Natural killer cell (primary cell): ENCODE measurements around the gene NSFL1C. TPM values are rescaled to one million over a fixed set of nuclear protein-coding genes. Genes with fewer than 3 reads are reported as not detected.
A peak's percentile ranks its signal among the peaks of the same experiment; 100 is the strongest.

Source experiments
- ATAC-seq, 3 donors: fragments of 150-1000 bp in 2 of 3; fragments of 200-7000 bp in 1 of 3; cut with Tn5 transposase; 1 replicate in 1 of 3; 2 replicates in 2 of 3; pipeline ENCODE4 v1.10.0; 2021; ENCODE audit warnings: mild to moderate bottlenecking in 2 of 3, moderate library complexity in 2 of 3
- DNase-seq, 2 donors: peaks; one replicate each; pipeline versions ENCODE4 v3.0.0 to v3.0.0-alpha.2; 2013 to 2021; ENCODE audit warnings: mixed read lengths in 1 of 2
- H3K27ac ChIP-seq: one replicate; pipeline ENCODE4 v1.5.1; 2013; ENCODE audit warnings: mild to moderate bottlenecking, low read length
- H3K27me3 ChIP-seq: one replicate; pipeline ENCODE4 v1.6.1; 2013; ENCODE audit warnings: low read length; ENCODE audit not compliant: control insufficient read depth, insufficient read depth
- H3K36me3 ChIP-seq: one replicate; pipeline ENCODE4 v1.6.1; 2013; ENCODE audit warnings: low read length; ENCODE audit not compliant: control insufficient read depth, insufficient read depth
- H3K4me1 ChIP-seq: one replicate; pipeline ENCODE4 v1.6.1; 2013; ENCODE audit warnings: low read length; ENCODE audit not compliant: control insufficient read depth, insufficient read depth
- H3K4me3 ChIP-seq: one replicate; pipeline ENCODE4 v1.5.1; 2013; ENCODE audit warnings: low read length
- H3K9me3 ChIP-seq: one replicate; pipeline ENCODE4 v1.6.1; 2013; ENCODE audit warnings: low read length; ENCODE audit not compliant: control insufficient read depth, insufficient read depth
- H3K27ac Mint-ChIP-seq, 2 donors: one replicate each; pipeline ENCODE4 v1.8.0; 2022; ENCODE audit warnings: mild to moderate bottlenecking in 2 of 2, mixed read lengths in 2 of 2, moderate library complexity in 1 of 2
- H3K27me3 Mint-ChIP-seq, 2 donors: one replicate each; pipeline ENCODE4 v1.8.0; 2022; ENCODE audit warnings: low read depth in 2 of 2, mixed read lengths in 2 of 2
- H3K36me3 Mint-ChIP-seq: one replicate; pipeline ENCODE4 v1.8.0; 2022; ENCODE audit warnings: mixed read lengths
- H3K4me1 Mint-ChIP-seq, 2 donors: one replicate each; pipeline ENCODE4 v1.8.0; 2022; ENCODE audit warnings: mixed read lengths in 2 of 2
- H3K4me3 Mint-ChIP-seq: one replicate; pipeline ENCODE4 v1.8.0; 2022; ENCODE audit warnings: mild to moderate bottlenecking, moderate library complexity, mixed read lengths
- H3K9me3 Mint-ChIP-seq, 2 donors: one replicate each; pipeline ENCODE4 v1.8.0; 2022; ENCODE audit warnings: mixed read lengths in 2 of 2
- WGBS: methylation state at CpG from one replicate; pipeline ENCODE4 v1.1.7; 2013; ENCODE audit warnings: missing lambda C conversion rate; ENCODE audit not compliant: insufficient coverage; 5-methylcytosine and 5-hydroxymethylcytosine counted together
- intact Hi-C: fragments of 100-400 bp; cut with micrococcal nuclease; formaldehyde crosslinking; loops from one replicate; pipeline ENCODE4 v1.14.2; 2022
- total RNA-seq, 4 donors: library from RNA; stranded (reverse); fragments of 120-200 nt in 1 of 4; gene quantifications; one replicate each; pipeline versions ENCODE4 v1.2.3 to v1.2.4, GENCODE V29; 2013 to 2022
- TF ChIP-seq, protein P1 (sequence below): fragments of 200-600 bp; IDR thresholded peaks from one replicate; pipeline ENCODE4 v1.8.0; 2022; ENCODE audit warnings: antibody characterized with exemption

Gene NSFL1C
- total RNA-seq, 3 donors from 2014 or later (not counting 1 experiment from before 2014, with no cell fraction given) = 53.9 to 69.0 (median 66.2) TPM

DNA sequence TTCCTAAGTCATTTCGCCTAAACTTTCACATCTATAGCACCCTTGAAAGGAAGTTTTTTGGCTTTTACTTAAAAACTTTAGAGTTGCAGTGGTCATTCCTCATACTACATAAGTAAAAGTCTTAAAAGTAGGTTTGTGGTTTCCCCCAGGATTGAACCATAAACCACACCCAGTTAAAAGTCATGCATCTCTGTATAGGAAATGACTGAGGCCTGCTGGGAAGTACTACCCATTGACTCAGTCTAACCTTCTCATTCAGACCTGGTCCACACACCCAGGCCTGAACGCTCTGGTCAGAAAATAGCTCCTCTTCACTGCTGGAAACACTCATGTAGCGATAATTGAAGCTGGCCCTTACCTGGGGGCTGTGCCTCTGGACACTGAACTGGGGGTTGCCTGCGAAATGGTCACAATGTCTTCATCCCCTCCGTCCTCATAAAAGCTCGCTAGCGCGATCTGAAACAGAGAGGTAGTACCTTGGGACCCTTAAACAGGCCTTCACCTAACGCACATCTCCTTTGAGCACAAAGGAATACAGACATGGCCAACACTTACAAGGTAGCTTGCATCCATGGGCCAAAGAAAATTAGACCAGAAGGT lies 2.6 kb downstream of the NSFL1C start:
- TF ChIP-seq, protein P1, sequence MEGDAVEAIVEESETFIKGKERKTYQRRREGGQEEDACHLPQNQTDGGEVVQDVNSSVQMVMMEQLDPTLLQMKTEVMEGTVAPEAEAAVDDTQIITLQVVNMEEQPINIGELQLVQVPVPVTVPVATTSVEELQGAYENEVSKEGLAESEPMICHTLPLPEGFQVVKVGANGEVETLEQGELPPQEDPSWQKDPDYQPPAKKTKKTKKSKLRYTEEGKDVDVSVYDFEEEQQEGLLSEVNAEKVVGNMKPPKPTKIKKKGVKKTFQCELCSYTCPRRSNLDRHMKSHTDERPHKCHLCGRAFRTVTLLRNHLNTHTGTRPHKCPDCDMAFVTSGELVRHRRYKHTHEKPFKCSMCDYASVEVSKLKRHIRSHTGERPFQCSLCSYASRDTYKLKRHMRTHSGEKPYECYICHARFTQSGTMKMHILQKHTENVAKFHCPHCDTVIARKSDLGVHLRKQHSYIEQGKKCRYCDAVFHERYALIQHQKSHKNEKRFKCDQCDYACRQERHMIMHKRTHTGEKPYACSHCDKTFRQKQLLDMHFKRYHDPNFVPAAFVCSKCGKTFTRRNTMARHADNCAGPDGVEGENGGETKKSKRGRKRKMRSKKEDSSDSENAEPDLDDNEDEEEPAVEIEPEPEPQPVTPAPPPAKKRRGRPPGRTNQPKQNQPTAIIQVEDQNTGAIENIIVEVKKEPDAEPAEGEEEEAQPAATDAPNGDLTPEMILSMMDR = no peak
- intact Hi-C loops = no loop called here
- Histone ChIP-seq H3K4me1 (peaks cover 28% of the 10 kb centered on the region), H3K27ac (no peak overlapping the region), H3K4me3 (no peak overlapping the region), H3K9me3 (no peaks in the 10 kb centered on the region), H3K36me3 (peaks cover 23% of the 10 kb centered on the region), H3K27me3 (no peaks in the 10 kb centered on the region)
- H3K27ac Mint-ChIP-seq = no peak overlapping the region
- WGBS = 92% methylated on average over 8 of the region's 9 CpGs
- no peak overlapping the region for H3K4me3 Mint-ChIP-seq
- no peak for ATAC-seq
- H3K36me3 Mint-ChIP-seq = peaks cover 9% of the 10 kb centered on the region
- H3K4me1 Mint-ChIP-seq = peaks cover 46 to 66% of the 10 kb centered on the region in 2 donors
- DNase-seq = no peak
- H3K9me3 Mint-ChIP-seq = no peaks in the 10 kb centered on the region
- H3K27me3 Mint-ChIP-seq = peaks cover 12 to 13% of the 10 kb centered on the region in 2 donors

DNA sequence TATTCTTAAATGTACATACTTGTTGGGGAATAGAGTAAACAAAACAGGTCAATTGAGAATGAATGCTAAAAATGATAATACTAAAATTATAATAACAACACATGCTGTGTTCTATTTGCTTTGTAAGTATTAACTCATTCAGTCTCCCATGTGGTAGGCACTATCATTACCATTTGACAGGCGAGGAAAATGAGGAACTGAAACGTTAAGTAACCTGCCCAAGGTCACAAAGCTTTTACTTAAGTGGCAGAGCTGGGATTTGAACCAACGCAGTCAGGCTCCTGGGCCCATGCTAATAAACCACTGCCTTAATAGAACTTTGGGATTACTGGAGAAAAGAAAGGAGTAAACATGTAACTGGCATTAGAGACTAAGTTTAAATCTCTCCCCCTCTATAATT lies 3.8 kb downstream of the NSFL1C start:
- no peak overlapping the region for H3K4me3 ChIP-seq
- DNase-seq (no peak), ATAC-seq (no peak)
- Mint-ChIP-seq H3K4me1 (peaks cover 41 to 62% of the 10 kb centered on the region in 2 donors), H3K4me3 (no peak overlapping the region), H3K36me3 (peaks cover 12% of the 10 kb centered on the region), H3K27ac (peak overlapping the region in 1 of 2 donors; percentile 48), H3K27me3 (peaks cover under 1% of the 10 kb centered on the region in 2 donors), H3K9me3 (no peaks in the 10 kb centered on the region)
- peaks cover 29% of the 10 kb centered on the region for H3K36me3 ChIP-seq
- TF ChIP-seq, protein P1 = no peak
- no peaks in the 10 kb centered on the region for H3K27me3 ChIP-seq
- WGBS = 47% methylated on average over 2 of the region's 3 CpGs
- no peak overlapping the region for H3K27ac ChIP-seq
- peaks cover 26% of the 10 kb centered on the region for H3K4me1 ChIP-seq
- intact Hi-C loops = no loop called here
- H3K9me3 ChIP-seq = no peaks in the 10 kb centered on the region

GRCh38 chr20:1462001-1462400 lies 4.6 kb downstream of the NSFL1C start:
- intact Hi-C loops = no loop called here
- Mint-ChIP-seq H3K36me3 (peaks cover 17% of the 10 kb centered on the region), H3K4me1 (peaks cover 34 to 54% of the 10 kb centered on the region in 2 donors), H3K4me3 (no peak overlapping the region), H3K27ac (no peak overlapping the region), H3K27me3 (no peaks in the 10 kb centered on the region), H3K9me3 (no peaks in the 10 kb centered on the region)
- H3K36me3 ChIP-seq = peaks cover 34% of the 10 kb centered on the region
- H3K4me3 ChIP-seq = no peak overlapping the region
- TF ChIP-seq, protein P1 = no peak
- H3K4me1 ChIP-seq = peaks cover 18% of the 10 kb centered on the region
- ATAC-seq (no peak), DNase-seq (no peak)
- no peaks in the 10 kb centered on the region for H3K27me3 ChIP-seq
- H3K27ac ChIP-seq = no peak overlapping the region
- no peaks in the 10 kb centered on the region for H3K9me3 ChIP-seq
- 99% methylated on average over 2 of the region's 3 CpGs for WGBS

GRCh38 chr20:1460275-1460674 lies 6.4 kb downstream of the NSFL1C start:
- Mint-ChIP-seq H3K36me3 (peaks cover 18% of the 10 kb centered on the region), H3K4me3 (no peak overlapping the region), H3K4me1 (peaks cover 26 to 44% of the 10 kb centered on the region in 2 donors), H3K27me3 (no peaks in the 10 kb centered on the region), H3K9me3 (no peaks in the 10 kb centered on the region), H3K27ac (no peak overlapping the region)
- Histone ChIP-seq H3K9me3 (no peaks in the 10 kb centered on the region), H3K36me3 (peaks cover 41% of the 10 kb centered on the region), H3K4me1 (peaks cover 8% of the 10 kb centered on the region), H3K27me3 (no peaks in the 10 kb centered on the region), H3K4me3 (no peak overlapping the region), H3K27ac (no peak overlapping the region)
- no peak for ATAC-seq
- intact Hi-C loops = no loop called here
- DNase-seq = no peak
- TF ChIP-seq, protein P1 = no peak
- 96% methylated on average over 2 of the region's 2 CpGs for WGBS
